Lower leg skin (tissue), 3 donors: Measurements from ENCODE around the gene RAB38.

Source experiments
- POLR2A ChIP-seq, 2 donors: fragments of 450-650 bp; IDR thresholded peaks; one replicate each; pipeline ENCODE4 v1.6.1; 2016 to 2017; ENCODE audit warnings: antibody characterized with exemption in 2 of 2, mild to moderate bottlenecking in 1 of 2, moderate library complexity in 1 of 2
- TF ChIP-seq, protein P1 (sequence below), 3 donors: fragments of 450-650 bp; IDR thresholded peaks; one replicate each; pipeline ENCODE4 v1.5.1; 2016; ENCODE audit warnings: antibody characterized with exemption in 3 of 3, mild to moderate bottlenecking in 3 of 3, moderate library complexity in 2 of 3

- TF ChIP-seq, protein P1, sequence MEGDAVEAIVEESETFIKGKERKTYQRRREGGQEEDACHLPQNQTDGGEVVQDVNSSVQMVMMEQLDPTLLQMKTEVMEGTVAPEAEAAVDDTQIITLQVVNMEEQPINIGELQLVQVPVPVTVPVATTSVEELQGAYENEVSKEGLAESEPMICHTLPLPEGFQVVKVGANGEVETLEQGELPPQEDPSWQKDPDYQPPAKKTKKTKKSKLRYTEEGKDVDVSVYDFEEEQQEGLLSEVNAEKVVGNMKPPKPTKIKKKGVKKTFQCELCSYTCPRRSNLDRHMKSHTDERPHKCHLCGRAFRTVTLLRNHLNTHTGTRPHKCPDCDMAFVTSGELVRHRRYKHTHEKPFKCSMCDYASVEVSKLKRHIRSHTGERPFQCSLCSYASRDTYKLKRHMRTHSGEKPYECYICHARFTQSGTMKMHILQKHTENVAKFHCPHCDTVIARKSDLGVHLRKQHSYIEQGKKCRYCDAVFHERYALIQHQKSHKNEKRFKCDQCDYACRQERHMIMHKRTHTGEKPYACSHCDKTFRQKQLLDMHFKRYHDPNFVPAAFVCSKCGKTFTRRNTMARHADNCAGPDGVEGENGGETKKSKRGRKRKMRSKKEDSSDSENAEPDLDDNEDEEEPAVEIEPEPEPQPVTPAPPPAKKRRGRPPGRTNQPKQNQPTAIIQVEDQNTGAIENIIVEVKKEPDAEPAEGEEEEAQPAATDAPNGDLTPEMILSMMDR (IDR thresholded peaks at IDR 0.05): no peak
- TF ChIP-seq POLR2A (IDR thresholded peaks at IDR 0.05): no peak
Measured at GRCh38 chr11:88146106-88146505, 29.1 kb downstream of the RAB38 start.
